K562 treated with DMSO at 1 percent for 48 hours (cell line): Measurements from ENCODE around the gene DNAH1. TPM values are rescaled to one million over a fixed set of nuclear protein-coding genes. Genes with fewer than 3 reads are reported as not detected.

Experiments
- total RNA-seq: library from RNA; unstranded; fragments of 300-600 nt; gene quantifications from 2 replicates; pipeline ENCODE4 v1.2.3, GENCODE V29; 2022; ENCODE audit warnings: low replicate concordance; ENCODE audit errors: extremely low read depth

DNAH1 gene
- total RNA-seq: not detected in 2 replicates

GRCh38 chr3:52315977-52316764, at the start of gene DNAH1:
Gene DNAH1 (plus strand): TSS chr3:52316319. CDS start chr3:52322443, 6,124 bp downstream.

GRCh38 chr3:52278510-52279069, 37.5 kb upstream of the DNAH1 start, which contains the start of gene WDR82:
Gene WDR82 (minus strand): TSS chr3:52278649. CDS start chr3:52278361, 288 bp downstream.

GRCh38 chr3:52444860-52445793, 129.0 kb downstream of the DNAH1 start, which contains the start of gene SEMA3G:
Gene SEMA3G (minus strand): TSS chr3:52445103. CDS start chr3:52445027, 76 bp downstream.

Other genes starting within 250 kb of the DNAH1 start
- not detected in 2 replicates for gene POC1A, start 161.9 kb upstream of the DNAH1 start, total RNA-seq
- gene ALAS1, start 118.2 kb upstream of the DNAH1 start, total RNA-seq: not detected in 2 replicates
- not detected in 2 replicates for gene TLR9, start 90.7 kb upstream of the DNAH1 start, total RNA-seq
- gene TWF2, start 77.2 kb upstream of the DNAH1 start, total RNA-seq: 323 TPM in 1 of 2 replicates, not detected in the other
- not detected in 2 replicates for gene PPM1M, start 70.6 kb upstream of the DNAH1 start, total RNA-seq
- not detected in 2 replicates for gene WDR82, start 37.7 kb upstream of the DNAH1 start, total RNA-seq
- not detected in 2 replicates for gene GLYCTK, start 28.5 kb upstream of the DNAH1 start, total RNA-seq
- not detected in 2 replicates for gene BAP1, start 93.7 kb downstream of the DNAH1 start, total RNA-seq
- gene PHF7, start 94.3 kb downstream of the DNAH1 start, total RNA-seq: not detected in 2 replicates
- gene SEMA3G, start 128.8 kb downstream of the DNAH1 start, total RNA-seq: not detected in 2 replicates
- not detected in 2 replicates for gene TNNC1, start 137.7 kb downstream of the DNAH1 start, total RNA-seq
- gene NISCH, start 139.3 kb downstream of the DNAH1 start, total RNA-seq: not detected in 2 replicates
- not detected in 2 replicates for gene STAB1, start 179.0 kb downstream of the DNAH1 start, total RNA-seq
- gene NT5DC2, start 217.5 kb downstream of the DNAH1 start, total RNA-seq: not detected in 2 replicates
- not detected in 2 replicates for gene UQCC5, start 220.3 kb downstream of the DNAH1 start, total RNA-seq